Retina (tissue), 1 donor: ENCODE measurements around the gene JMJD1C.
"Not testable (repeated sequence)": the region's sequence is repeated elsewhere in the genome, so short reads cannot be mapped to it uniquely, and the experiment has no call there.

Experiments
- DNase-seq: peaks from one replicate; pipeline ENCODE4 v3.0.0-alpha.2; 2016

The JMJD1C gene

GRCh38 chr10:63344269-63344668, 121.5 kb downstream of the JMJD1C start:
- DNase-seq: no peak

GRCh38 chr10:63343476-63343875, 122.3 kb downstream of the JMJD1C start:
- no peak for DNase-seq

GRCh38 chr10:63339640-63340039, 126.1 kb downstream of the JMJD1C start:
- DNase-seq: not testable (repeated sequence)

- no peak for DNase-seq
Measured at GRCh38 chr10:63337455-63338251, 128.1 kb downstream of the JMJD1C start.

- no peak for DNase-seq
Measured at GRCh38 chr10:63331586-63331985, 134.2 kb downstream of the JMJD1C start.

GRCh38 chr10:63324495-63324854, 141.3 kb downstream of the JMJD1C start:
- DNase-seq: no peak

- DNase-seq: no peak
Measured at GRCh38 chr10:63323701-63324494, 141.9 kb downstream of the JMJD1C start.

GRCh38 chr10:63320683-63321082, 145.1 kb downstream of the JMJD1C start:
- DNase-seq: no peak

- no peak for DNase-seq
Measured at GRCh38 chr10:63319231-63319630, 146.5 kb downstream of the JMJD1C start.

- no peak for DNase-seq
Measured at GRCh38 chr10:63318491-63318890, 147.3 kb downstream of the JMJD1C start.

- no peak for DNase-seq
Measured at GRCh38 chr10:63314020-63314419, 151.8 kb downstream of the JMJD1C start.

- no peak for DNase-seq
Measured at GRCh38 chr10:63313066-63313717, 152.6 kb downstream of the JMJD1C start.

GRCh38 chr10:63308628-63309027, 157.1 kb downstream of the JMJD1C start:
- DNase-seq: no peak

GRCh38 chr10:63304146-63304545, 161.6 kb downstream of the JMJD1C start:
- DNase-seq: no peak

- DNase-seq: no peak
Measured at GRCh38 chr10:63300801-63301200, 165.0 kb downstream of the JMJD1C start.

- no peak for DNase-seq
Measured at GRCh38 chr10:63297941-63298340, 167.8 kb downstream of the JMJD1C start.

GRCh38 chr10:63294781-63295180, 171.0 kb downstream of the JMJD1C start:
- DNase-seq: no peak

GRCh38 chr10:63292847-63293246, 172.9 kb downstream of the JMJD1C start:
- not testable (repeated sequence) for DNase-seq

- DNase-seq: no peak
Measured at GRCh38 chr10:63288170-63288569, 177.6 kb downstream of the JMJD1C start.

- no peak for DNase-seq
Measured at GRCh38 chr10:63286754-63287264, 179.0 kb downstream of the JMJD1C start.

- no peak for DNase-seq
Measured at GRCh38 chr10:63286340-63286739, 179.4 kb downstream of the JMJD1C start.

GRCh38 chr10:63283901-63284300, 181.9 kb downstream of the JMJD1C start:
- not testable (repeated sequence) for DNase-seq

GRCh38 chr10:63283093-63283492, 182.7 kb downstream of the JMJD1C start:
- no peak for DNase-seq
